NCI-H774 (cell line): ENCODE results near the gene SYVN1.
"Not testable (repeated sequence)": the region's sequence is repeated elsewhere in the genome, so short reads cannot be mapped to it uniquely, and the experiment has no call there.

Experiments
- DNase-seq: peaks from one replicate; lab custom pipeline; 2025; lab: John Stamatoyannopoulos, UW

Gene SYVN1

DNA sequence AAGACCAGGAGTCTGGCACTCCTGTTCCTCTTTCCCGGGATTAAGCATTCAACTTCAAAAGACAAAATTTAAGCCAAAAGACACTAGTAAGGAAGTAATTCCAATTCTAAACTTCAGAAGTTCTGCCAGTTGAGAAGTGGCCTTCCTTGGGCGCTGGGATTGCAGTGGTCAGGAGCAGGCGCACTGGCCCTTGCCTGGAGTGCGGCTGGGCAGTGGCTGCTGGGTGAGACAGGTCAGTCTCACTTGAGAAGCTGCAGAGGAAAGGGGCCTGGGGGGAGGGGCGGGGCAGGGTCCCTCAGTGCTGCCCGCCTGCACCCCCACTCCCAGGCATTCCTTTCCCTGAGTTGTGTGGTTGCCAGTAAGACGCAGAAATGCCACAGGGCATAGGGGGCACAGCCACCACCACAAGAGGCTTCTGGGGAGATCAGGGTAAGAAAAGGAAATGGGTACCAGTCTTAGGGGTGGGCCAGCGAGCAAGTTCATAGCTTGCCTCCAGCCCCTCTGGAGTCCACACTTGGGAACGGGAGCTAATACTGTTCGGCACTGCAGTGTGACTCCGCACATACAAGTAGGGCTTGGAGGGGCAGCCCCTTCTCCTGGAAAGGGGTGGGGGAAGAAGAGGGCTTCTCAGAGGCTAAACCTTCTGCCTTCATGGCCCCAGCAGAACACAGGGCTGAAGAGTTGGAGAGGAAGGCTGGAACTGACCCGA lies 6.7 kb downstream of the SYVN1 start:
- no peak for DNase-seq

DNA sequence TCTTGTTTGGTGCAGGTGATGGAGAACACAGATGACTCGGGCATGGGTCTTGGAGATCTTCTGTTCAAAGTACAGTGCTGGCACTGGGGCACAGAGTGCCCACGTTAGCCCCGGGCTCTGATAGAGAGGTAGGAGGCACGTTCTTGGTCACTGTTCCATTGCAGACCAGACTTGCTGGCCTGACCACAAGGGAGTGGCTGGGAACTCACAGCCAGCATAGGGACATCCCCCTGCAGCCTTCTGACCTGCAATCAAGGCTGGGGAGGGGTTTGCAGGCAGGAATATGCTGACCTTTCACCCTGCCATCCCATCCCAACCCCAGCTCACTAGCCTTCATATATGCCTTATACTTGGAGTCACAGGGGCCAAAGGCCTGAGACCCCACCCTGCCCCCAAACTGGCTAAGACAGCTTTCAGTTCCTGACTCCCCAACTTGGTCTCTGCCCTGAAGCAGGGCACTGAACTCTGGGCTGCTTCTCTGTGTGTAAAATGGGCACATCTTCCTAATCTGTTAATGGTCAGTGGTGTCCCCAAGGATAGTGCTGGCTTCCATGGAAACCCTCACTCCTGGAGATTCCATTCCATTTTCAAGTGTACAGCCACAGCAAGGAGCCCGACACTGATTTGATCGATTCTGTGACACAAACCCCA lies 7.6 kb downstream of the SYVN1 start:
- no peak for DNase-seq

DNA sequence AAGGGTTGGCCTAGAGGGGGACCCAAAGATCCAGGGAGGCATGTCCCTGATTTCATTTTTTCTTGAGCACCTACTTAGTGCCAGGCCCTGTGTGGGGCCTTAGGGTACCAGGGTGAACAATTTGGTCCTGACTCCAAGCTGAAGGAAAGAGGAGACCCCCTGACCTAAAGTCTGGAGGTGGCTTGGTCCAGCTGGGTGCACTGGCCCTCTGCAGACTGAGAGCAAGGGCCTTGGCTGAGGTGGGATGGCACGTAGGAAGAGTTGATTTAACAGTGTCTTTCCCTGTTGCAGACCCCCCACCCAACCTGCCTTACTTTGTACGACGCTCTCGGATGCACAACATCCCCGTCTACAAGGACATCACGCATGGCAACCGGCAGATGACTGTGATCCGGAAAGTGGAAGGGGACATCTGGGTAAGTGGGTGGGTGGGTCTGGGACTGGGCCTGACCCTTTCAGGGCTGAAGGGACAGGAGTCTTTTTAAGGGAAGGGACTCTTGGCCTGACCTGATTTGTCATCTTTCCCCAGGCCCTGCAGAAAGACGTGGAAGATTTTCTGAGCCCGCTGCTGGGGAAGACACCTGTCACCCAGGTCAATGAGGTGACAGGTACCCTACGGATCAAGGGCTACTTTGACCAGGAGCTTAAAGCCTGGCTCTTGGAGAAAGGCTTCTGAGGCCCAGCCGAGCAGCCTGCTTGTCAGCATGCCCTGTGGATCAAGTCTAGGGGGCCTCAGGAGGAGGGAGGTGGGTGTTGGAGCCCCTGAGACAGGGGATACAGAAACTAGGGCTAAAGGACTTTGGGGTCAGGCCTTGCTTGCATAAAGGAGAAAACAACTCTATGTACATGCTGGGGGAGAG lies 8.9 kb downstream of the SYVN1 start:
- DNase-seq = no peak

DNA sequence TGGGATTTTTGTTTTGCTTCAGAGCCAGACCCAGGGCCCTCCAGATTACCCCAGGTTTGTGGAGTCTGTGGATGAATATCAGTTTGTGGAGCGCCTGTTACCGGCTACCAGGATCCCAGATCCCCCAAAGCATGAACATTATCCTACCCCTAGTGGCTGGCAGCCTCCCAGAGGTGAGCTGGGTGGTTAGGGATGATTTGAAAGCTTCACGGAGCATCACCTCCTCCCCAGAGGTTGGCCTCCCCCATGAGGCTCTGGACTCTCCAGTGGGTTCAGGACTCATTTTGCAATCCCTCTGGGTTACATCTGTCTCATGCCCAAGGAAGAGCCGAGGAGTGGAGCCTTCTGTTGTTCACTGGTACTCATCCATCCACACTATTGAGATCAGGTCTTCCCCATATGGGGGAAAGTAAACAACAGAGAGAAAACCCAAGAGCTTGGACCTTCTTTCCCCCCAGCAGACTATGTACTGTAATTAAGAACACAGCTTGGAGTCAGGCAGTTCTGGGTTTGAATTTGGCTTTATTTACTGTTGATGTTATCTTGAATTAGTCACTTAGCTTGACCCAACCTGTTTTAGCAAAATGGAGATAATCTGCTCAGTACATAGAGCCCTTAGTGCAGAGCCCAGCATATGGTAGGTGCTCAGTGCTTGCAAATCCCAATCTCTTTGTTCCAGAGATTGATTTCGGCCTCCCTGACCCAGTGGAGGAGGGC lies 9.7 kb downstream of the SYVN1 start:
- DNase-seq = no peak

DNA sequence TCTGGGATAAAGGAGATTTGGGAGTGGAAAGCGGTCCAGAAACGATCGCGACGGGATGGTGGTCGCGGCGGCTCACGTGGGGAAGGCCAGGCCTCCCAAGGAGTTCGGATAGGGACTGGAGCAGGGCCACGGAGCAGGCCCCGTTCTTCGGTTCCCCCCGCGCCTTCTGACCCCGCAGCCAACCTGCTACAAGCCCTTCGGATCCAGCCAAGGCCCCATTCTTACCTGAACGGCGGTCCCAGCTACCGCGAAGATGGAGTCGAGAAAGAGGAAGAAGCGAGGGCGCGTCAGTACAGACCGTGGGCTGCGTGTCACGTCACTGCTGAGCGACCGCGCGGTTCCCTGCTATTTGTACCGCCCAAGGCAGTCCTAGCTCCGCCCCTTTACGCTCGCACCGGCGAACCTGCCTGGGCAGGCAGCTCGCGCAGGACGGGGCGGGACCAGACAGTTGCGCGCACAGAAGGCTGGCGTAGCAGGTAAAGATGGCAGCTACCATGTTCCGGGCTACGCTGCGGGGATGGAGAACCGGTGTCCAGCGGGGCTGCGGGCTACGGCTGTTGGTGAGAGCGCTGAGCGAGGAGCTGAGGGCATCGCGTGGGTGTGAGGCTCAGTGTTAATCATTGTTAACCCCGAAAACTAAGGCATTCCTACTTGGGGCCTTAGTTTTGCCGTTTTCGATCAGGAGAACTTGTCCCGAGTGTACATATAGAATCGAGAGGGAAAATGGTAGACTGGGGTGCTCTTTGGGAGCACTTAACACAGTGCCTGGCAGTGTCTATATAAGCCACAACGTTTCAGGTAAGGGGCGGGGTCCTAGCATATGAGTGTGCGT lies 12.2 kb downstream of the SYVN1 start, which contains the start of the genes FAU and MRPL49:
Gene FAU, minus strand, starts transcription at position 270 of the 832 bp plus-strand sequence. CDS start 321 bp downstream, outside the sequence.
Gene MRPL49, plus strand, starts transcription at position 457 of the 832 bp plus-strand sequence. Its CDS starts 26 bp downstream, at position 483.
- peak; percentile 99 for DNase-seq

DNA sequence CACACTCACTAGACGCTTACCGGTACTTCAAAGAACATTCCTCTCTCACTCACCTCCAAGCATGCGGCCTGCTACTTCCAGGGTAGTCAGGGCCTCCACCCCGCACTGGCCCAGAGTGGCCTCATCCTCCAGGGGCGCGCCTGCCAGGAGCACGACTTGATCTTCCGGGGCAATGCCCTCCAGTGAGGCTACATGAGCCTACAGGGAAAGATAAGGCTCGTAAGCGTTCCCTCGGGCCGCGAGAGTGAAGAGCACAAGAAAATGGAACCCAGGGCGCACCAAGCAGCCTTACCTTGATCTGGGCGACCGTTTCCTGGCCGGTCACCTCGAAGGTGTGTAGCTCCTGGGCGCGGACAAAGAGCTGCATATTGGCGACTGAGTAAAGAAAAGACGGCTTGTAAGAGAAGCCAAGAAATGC lies 12.9 kb downstream of the SYVN1 start:
- DNase-seq = no peak

DNA sequence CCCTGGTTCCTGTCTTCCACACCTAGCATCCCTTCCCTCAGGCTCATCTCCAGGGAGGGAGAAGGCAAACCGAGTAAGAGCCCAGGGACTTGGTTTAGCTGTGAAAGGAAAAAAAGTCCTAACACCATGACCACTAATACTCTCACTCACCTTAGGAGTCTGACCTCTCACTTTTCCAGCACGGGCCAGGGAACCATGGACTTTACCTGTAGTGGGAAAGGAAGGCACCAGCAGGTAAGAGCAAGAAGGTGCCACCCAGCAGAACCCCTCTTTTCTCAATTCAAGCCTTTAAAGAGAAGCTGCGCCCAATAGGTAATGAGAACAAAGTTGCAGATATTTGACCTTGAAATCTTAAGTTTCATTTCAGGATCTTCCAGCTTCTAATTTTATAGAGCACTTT lies 13.5 kb downstream of the SYVN1 start:
- DNase-seq = no peak

DNA sequence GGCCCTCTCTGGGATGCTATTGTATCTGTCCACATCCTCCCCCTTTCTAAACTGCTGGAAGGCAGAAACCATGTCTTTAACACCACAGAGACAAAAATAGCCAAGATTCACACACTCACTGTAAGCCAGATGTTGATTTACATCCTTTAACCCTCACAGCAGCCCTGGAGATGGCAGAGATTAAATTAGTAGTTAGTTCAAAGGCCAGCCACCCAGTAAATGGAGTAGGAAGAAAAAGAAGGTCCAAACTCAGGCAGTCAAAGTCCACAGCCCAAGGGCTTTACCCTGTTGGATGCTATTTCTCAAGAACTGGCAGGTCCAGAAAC lies 14.7 kb downstream of the SYVN1 start:
- no peak for DNase-seq

DNA sequence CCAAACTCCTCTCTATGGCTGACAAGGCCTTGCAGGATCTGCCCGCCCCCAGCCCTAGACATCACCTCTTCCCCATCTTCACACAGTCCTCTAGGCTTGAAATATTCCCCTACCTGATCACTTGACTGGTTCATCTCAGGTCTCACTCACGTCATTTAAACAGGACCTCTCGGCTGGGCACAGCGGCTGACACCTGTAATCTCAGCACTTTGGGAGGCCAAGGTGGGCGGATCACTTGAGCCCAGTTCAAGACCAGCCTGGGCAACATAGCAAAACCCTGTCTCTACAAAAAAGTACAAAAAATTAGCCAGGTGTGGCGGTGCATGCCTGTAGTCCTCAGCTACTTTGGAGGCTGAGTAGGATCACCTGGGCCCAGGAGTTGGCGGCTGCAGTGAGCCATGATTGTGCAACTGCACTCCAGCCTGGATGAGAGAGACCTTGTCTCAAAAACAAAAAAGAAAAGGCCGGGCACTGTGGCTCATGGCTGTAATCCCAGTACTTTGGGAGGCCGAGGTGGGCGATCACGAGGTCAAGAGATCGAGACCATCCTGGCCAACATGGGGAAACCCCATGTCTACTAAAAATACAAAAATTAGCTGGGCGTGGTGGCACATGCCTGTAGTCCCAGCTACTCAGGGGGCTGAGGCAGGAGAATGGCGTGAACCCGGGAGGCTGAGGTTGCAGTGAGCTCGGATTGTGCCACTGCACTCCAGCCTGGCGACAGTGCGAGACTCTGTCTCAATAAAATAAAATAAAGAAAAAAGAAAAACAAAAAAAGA lies 15.2 kb downstream of the SYVN1 start:
- not testable (repeated sequence) for DNase-seq

DNA sequence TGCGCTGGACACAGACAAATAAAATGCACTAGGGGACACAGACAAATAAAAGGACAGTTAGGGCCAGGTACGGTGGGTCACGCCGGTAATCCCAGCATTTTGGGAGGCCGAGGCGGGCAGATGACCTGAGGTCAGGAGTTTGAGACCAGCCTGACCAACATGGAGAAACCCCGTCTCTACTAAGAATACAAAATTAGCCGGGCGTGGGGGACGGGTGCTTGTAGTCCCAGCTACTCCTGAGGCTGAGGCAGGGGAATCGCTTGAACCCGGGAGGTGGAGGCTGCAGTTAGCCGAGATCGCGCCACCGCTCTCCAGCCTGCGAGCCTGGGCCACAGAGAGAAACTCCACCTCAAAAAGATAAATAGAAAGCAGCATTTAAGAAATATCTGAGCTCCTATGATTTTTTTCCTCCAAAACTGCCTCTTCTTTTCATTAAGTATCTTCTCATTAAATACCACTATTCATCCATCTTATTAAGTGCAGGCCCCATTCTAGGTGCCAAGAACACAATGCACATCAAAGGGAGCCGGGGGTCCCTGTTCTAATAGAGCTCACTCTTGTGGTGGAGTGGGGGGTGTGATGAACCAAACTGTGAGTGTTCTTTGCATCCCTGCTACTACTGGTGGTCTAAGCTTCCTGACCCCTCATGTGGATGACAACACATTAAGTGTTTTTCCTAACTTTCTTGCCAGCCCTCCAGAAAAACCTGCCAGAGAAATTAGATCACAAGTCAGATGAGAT lies 16.1 kb downstream of the SYVN1 start:
- no peak for DNase-seq

DNA sequence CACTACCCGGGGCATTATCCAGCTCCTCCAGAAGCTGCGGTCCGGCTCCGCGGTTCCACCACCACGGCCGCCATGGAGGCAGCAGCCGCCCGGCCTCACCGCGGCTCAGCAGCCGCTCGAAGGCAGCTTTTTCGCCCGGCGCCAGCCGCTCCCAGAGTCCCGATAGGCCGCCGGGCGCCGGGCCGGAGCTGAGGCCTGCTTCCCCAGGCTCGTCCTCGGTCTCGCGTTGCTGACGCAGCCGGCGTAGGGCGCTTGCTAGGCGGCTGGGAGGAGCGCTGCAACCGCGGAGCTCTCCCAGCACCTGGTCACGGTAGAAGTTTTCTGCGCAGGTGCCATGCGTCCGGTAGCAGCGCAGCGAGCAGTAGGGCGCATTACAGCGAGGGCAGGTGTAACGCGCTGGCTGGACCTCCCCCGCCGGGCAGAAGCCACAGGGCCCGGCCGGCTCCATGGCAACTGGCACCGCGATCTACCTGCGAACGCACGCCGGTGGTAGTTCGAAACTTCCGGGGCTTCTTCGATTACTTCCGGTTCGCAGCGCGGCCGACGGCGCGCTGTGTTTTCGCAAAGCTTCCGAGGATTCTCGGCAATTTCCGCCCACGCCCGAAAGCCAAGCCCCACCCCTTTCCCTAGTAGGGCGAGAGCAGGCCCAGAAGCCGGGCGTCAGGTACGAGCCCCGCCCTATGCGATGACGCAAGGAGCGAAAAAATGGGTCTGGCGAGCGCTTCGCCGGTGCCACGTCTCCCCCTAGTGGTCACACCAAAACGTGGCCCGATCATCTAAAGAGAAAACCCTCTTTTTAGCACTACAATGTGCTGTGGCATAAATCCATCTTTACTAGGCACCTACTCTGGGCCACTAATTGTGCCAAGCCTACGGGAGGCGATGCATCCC lies 16.9 kb downstream of the SYVN1 start, which contains the start of gene ZNHIT2:
Gene ZNHIT2, minus strand, starts transcription at position 496 of the 891 bp plus-strand sequence. Its CDS starts 48 bp downstream, at position 448.
- peak; percentile 99 for DNase-seq

DNA sequence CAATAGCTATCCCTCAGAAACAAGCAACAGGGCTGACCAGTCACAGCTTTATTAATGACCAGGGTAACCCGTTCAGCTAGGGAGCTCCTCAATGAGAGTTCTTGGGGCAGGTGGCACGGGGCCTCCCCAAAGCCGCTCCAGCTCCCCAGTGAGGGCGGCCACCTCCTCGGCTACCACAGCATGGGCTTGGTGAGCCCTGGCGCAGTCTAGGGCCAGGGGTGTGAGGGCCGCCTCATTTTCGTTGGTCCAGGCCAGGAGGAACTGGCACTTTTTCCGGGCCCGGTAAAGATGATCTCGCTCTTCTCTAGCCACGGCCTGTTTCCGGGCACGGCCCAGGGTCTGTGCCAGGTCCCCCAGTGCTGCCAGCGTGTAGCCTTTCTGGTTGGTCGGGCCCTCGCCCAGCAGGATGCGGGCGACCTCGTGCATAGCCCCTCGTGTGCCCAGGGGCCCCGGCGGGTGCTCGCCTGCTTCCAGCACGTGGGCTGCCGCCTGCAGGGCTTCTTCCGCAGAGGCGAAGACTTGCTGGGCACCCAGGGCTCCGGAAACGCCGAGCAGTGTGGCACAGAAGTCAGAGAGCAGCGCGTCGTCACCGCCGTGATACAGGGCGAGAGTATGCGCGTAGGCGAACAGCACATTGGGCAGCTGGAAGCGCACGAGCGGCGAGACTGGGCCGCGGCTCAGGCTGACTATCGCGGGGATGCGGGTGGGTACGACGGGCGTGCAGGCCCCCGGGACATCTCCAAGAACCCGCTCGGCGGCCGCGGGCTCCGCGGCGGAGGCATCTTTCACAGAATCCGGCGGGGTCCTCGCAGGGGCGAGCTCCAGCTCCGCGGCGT lies 17.7 kb downstream of the SYVN1 start:
- DNase-seq = peak; percentile 23

DNA sequence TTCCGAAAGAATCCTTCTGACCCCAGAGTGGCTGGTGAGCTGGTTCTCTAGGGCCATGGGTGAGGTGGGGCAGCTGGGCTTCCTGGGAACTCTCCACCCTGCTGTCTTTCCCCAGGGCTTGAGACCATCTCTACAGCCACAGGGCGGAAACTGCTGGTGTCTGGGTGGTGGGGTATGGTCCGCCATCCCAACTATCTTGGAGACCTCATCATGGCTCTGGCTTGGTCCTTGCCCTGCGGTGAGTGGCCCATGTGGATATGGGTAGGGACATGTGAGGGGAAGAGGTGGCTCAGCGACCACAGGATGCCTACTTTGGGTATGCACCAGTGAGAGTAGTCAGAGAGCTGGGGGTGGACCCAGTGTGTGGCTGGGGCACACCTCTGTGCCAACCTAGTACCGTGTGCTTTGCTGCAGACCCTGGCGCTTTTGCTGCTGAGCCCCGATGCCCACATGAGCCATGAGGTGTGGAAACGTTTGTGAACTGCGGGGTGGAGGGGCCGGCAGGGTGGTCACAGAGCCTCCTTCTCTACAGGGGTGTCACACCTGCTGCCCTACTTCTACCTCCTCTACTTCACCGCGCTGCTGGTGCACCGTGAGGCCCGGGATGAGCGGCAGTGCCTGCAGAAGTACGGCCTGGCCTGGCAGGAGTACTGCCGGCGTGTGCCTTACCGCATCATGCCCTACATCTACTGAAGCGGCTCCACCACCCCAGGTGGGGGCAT lies 18.8 kb downstream of the SYVN1 start:
- no peak for DNase-seq

DNA sequence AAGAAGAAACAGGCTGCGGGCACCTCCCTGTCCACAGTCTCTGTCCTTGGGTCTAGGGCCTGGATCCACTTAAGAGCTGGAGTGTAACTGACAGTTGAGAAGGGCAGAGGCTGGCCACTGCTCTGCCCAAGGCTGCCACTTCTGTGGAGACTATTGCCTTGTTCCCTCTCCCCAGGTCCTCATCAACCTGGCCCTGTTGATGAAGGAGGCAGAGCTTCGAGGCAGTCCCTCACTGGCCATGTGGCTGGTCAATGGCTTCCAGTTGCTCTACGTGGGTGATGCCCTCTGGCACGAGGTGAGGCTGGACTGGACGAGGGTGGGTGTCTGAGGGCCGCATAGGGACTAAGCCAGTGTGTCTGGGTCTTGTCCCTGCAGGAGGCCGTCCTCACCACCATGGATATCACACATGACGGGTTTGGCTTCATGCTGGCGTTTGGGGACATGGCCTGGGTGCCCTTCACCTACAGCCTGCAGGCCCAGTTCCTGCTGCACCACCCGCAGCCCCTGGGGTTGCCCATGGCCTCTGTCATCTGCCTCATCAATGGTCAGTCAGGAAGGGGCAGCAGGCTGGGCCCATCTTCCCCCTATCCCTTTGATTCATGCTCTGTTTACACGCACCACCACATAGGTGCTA lies 19.7 kb downstream of the SYVN1 start:
- no peak for DNase-seq

DNA sequence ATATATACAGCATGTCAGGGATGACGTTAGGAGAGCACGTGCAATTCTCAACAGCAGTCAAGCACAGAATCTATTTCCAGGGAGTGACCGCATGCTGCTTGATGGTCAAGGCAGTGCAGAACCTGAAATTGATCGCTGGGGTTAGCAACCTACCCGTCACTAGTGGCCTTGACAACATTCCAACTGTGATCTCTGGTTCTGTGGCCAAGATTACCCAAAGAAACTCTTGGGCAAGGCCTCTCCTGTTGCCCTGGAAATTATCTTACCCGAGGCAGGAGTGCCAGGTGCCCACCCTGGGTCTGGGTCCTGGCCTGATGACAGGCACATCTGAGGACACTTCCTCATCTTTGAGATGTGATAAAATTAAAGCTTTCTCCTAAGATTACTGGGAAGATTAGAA lies 20.5 kb downstream of the SYVN1 start:
- DNase-seq = no peak

DNA sequence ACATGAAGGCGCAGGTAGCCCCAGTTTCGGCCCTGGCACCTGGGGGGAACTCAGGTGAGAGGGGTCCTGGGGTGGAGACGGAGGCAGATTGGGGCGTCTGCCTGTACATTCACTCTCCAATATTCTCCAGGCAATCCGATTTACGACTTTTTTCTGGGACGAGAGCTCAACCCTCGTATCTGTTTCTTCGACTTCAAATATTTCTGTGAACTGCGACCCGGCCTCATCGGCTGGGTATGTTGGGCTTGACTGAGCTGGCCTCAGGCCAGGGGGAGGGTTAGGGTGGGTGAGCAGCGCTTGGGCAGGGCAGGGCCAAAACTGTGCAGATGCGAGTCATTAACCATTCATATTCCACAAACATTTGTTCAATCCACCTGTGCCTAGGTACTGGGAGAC lies 21.0 kb downstream of the SYVN1 start:
- no peak for DNase-seq
